IPS-NIHi7 (cell line): ENCODE measurements around the gene RERE.

Source experiments
- DNase-seq: peaks from one replicate; pipeline ENCODE4 v3.0.0; 2012; ENCODE audit warnings: mixed read lengths; ENCODE audit errors: extremely low spot score

The RERE gene

DNA sequence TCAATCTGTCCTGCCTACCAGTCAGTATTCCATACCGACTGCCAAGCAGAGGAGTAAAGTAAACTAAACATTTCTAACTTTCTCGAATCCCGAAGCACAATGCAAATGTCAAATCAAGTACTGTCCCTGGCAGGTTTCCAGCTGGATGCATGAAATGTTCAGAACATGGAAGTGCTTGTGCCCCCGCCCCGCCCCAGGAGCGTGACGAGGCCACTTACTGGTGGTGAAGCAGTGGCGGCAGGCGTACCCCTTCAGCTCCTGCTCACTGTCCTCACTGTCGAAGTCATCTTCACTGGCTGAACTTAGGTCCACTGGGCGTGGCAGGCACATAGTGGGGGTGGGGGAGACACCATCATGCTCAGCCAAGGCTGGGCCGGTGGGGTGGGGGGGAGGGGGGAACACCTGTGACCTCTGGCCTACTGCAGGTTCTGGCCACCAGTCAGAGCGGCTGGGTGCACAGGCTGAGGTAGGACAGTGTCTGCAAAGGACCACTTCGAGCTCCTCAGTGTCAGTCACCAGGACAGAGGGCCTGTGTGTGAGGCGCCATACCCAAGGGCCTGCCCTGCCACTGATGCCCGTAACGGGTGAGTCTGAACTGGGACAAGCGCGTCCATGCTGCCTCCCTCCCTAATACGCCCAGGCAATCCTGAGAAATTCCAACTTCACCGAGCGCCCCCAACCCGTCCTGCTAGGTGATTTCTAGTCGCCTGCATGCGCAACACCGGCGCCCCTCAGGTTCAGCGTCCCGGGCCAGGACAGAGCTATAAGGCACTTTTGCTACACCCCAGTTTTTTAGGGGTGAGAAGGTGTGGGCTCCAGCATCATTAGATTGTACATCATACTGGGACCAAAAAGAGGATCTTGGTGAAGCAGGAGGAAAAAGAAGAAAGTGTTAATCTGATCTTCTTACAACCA, 452.7 kb downstream of the RERE start:
- DNase-seq, result no peak

DNA sequence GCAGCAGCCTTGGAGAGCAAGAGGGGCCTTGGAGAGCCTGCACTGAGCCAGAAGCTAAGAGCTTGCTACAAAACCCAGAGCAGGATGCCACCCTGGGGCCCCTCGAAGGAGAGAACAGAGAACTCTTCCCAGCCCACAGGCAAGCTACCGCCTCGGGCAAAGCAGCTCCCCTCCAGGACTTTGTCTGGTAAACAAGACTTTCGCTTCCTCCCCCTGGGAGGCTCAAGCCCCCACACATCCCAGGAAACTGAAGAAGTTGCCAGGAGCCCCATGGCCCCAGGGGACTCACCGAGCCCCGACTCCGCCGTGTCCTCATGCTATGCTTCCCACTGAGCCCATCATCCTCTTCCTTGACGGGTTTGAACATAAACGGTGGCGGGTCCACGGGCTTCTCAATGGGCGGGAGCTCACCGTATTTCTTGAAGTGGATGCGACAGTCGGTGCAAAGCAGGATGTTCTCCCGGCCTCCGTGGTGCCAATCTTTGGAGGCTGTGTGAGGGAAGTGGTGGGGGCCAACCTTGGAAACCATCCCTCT, 453.6 kb downstream of the RERE start:
- no peak for DNase-seq

DNA sequence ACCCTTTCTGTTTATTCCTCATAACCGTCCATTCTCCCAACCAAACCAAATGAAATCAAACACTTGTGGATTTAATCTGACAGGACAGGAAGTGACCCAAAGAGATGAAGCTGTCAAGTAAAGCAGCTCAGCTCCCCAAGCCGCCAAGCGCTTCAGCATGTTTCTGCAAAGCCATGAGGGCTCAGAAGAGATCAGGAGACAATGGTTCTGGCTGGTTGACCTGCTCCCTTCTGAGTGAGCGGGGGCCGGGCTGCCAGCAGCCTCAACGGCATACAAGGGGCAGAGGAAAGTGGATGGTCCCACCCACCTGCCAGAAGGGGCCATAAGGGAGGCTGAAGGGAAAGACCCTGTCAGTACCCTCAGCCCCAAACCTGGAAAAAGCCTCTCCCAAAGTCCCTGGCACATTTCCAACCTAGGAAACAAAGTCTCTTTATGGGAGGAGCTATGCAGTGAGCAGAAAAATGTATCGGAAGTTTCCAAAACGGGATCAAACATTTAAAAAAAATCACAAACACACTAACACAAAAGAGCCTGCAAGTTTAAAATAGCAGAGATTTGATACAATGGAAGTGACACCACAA, 454.2 kb downstream of the RERE start:
- no peak for DNase-seq

DNA sequence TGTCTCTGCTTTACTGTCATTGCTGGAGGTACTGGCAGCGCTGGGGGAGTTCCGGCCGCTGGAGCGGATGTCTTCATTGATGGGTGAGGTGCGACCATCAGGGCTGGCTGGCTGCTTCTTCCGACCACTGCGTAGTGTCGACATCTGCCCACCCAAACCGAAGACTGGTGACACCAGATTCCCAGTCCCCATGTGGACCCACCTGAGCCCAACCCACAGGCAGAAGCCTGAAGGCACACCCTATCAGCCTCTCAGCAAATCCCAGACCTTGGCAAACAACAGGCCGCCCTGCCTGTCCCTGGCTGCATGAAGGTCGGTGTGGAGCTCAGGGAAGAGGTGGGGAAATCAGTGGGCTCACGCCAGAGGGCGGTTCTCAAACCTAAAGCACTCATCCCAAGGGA, 454.7 kb downstream of the RERE start:
- no peak for DNase-seq

DNA sequence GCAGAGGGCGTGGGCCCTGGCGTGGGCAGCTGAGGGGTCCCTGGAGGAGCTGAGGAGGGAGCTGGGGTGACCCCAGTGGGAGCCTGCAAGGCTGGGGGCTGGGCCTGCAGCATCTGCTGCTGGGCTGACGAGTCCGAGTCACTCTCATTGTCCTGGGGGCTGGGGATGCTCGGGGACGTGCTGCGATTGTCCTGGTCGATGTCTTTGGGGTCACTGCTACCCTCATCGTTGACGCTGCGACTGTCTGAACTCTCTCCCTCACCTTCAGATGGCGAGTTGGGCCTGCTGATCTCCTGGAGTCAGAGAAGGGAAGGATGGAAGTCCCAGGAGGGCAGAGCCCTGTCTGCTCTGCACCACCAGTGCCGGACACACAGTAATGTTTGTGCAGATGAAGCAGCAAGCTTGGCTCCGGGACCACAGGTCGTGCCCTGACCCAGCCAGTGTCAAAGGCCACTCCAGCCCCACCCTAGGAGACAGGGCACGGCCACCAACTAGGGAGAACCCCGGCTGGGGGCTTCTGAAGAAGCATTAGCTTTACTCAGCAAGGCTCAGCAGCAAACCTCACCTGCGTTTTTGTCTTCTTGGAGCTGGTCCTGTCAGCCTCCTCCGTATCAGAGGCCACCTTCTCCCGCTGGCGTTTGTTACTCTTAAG, 456.1 kb downstream of the RERE start:
- DNase-seq, result no peak

DNA sequence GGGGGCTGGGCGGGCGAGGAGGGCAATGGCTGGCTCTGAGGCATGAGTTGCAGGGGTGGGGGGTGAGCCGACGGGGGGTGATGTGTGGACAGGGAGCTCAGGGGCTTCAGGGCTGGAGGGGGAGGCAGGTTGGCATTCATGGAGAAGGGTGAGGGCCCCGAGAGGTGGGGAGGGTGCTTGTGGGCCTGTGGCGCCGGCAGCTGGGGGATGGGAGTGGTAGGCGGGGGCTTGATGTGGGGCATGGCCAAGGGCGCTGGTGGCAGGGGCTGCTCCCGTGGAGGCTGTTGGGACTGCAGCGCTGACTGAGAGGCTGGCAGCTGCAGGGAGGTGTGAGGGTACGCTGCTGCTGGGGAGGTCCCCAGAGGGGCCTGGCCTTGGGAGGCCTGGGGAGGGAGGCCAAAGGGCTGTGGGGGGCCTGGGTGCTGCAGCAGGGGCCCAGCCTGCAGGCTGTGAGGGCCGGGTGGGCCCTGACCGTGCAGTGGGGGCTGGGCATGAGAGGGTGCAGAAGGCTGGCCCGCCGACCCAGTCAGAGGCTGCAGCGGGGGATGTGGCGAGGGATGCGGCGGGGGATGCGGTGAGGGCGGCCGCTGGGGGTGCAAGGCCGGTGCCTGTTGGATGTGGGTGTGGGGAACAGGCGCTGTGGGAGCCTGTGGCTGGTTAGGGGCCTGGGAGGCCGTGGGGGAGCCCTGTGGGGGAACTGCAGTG, 456.8 kb downstream of the RERE start:
- DNase-seq, result no peak

DNA sequence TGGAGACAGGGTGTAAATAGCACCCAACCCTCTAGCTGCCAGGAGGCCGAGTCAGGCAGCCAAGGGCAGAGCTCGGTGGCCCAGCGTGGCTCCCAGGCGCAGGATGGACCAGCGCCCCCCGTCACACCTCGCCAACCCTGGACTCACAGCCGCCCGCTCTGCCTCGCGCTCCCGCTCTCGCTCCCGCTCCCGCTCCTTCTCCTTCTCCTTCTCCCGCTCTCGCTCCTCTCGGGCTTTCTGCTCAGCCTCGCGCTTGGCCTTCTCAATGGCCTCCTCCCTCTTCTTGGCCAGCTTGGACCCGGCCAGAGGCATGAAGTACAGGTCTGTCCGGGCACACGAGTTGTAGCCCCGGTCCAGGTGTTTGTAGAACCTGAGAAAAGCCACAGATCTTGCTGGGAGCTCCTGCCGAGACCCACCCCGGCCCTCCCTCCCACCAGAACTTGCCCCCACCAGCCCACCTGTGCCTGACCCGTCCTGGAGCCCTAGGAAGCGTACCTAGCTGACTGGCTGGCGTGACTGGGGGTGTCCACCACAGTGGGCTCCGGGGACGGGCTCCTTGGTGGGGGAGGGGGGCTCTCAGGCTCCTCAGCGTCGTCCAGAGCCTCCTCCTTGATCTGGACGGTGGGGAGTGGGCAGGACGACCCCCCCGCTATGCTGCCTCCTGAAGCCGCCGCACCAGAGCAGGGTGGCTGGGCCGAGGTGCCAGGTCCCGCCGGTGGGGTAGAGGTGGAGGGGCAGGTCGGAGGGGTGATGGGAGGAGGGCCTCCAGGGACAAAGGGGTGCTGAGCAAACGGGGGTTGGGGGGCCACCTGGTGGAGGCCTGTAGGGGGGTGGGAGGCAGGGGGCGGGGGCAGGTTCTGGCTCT, 457.6 kb downstream of the RERE start:
- DNase-seq, result no peak

DNA sequence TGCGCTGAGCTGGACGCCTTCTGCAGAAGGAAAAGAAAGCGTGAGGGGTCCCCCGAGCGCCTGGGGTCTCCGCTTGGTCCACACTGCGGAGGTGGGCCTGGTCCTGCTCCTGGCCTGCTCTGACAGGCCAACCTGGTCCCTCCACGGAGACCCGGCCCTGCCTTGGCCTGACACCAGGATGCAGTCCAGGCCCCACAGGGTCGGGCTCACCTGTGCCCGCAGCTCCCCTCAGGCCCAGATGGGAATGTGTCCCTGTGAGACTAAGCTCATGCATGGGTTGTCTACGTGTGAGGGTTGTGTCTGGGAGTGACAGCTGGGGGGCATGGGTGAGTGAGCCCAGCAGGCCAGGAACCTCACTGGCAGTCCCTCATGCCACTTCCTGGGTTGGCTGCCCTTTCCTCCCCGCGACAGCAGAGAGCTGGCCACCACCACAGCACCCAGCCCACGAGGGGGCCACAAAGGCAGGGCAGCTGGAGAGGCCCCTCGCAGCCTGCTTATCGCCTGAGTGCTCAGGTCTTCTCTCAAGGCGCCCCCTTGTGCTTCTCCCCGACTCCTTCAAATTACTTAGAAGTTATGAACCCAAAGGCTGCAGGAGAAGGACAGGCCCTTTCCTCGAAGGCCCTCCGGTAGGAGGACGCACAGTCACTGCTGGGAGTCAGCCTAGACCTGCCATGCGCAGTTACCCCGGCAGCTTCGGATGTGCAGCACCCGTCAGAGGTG, 458.4 kb downstream of the RERE start:
- no peak for DNase-seq

DNA sequence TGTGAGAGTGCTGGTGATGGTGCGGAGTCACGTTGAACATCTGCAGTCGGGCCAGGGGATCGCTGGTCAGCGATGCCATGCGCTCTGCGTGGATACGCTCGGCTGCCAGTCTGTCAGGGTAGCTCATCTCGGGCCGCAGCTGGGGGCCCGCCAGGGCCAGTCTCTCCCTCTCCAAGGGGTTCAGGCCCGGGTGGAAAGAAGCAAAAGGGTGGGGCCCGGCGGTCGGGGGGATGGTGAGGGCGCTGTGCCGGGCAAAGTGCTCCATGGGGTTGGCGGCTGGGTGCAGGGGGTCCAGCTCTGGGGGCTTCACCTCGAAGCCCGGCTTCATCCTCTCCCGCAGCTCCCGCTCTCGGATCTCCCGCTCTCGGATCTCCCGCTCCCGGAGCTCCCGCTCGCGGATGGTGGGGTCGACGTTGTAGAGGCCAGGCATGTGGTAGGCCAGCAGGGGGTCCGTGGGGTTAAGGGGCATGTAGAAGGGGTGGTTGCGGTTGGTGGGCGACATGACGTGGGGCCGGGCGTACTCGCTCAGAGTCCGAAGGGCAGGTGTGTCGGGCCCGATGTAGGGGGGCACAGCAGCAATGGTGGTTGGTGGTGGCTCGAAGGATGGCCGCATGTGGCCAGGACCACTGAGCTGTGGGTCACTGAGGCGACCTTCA, 459.1 kb downstream of the RERE start:
- no peak for DNase-seq

DNA sequence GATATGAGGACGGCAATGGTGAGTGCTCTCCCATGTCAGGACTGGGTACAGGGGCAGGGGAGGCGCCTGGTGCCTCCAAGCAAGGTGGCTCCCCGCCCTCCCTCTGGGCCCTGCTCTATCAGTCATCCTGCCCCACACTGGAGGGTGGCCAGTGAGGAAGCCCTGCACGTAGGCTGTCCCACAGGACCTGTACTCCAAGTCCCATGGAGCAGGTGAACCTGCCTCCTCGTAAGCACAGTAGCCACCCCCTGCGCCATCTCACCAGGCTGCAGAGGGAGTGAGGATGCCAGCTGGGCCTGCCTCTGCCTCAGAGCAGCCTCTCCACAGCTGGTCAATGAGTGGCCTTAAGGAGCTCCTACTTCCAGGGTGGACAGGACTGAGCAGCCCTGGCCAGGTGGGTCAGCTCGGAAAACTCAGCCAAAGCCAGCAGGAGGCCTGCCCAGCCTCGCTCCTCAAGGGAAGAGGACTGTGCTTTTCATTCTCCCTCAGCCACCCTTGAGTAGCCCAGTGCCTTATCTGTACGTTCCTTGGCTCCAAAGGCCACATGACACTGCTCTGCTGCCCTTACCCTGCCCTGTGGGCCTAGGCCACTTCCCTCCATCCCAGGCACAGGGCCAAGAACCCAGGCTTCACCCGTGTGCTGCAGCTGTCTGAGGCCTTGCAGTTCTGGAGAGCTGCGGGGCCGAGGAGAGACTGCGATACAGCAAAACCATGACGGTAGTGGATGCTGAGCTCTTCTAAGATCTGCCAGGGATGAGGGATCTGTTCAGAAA, 459.9 kb downstream of the RERE start:
- no peak for DNase-seq

DNA sequence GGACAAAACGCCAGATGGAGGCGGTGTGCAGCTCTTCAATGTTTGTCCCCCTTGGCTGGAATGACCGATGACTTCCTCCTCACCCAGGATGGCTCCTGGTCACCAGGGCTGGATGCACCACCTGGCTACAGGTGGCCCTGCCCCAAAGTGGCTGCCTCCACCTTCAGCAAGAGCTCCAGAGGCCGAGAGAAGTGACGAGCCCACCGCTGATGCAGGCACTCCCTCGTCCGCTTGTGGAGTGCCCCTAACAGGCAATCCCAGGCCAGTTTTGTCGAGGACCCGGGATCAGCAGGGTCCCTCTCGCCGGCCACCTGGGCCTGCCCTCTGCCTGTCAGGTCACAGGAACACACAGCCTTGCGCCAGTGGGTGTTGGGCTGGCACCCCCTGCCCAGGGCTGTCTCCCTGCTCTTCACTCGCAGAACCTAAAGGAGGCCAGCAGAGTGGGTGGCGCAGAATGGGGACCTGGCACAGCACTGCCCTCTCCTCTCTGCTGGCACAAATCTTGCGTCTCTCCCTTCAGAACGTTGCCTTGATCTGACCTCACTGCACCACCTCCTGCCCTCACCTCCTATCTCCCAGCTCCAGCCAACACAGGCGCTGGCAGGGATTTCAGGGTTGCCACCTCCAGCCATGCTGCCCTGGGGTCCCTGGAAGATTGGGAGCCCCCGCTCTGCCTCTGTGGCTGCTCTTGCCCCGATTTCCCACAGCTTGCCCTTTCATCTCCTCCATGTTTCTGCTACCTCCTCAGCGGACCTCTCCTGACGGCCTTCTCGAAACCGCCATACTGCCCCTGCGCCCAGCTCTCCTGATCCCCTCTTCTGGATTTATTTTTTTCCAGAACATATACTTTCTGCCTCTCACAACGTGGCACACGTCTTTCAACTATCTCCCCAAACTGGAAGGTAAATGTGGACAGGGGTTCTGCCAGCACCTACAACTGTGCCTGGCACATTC, 460.9 kb downstream of the RERE start:
- DNase-seq, result no peak

DNA sequence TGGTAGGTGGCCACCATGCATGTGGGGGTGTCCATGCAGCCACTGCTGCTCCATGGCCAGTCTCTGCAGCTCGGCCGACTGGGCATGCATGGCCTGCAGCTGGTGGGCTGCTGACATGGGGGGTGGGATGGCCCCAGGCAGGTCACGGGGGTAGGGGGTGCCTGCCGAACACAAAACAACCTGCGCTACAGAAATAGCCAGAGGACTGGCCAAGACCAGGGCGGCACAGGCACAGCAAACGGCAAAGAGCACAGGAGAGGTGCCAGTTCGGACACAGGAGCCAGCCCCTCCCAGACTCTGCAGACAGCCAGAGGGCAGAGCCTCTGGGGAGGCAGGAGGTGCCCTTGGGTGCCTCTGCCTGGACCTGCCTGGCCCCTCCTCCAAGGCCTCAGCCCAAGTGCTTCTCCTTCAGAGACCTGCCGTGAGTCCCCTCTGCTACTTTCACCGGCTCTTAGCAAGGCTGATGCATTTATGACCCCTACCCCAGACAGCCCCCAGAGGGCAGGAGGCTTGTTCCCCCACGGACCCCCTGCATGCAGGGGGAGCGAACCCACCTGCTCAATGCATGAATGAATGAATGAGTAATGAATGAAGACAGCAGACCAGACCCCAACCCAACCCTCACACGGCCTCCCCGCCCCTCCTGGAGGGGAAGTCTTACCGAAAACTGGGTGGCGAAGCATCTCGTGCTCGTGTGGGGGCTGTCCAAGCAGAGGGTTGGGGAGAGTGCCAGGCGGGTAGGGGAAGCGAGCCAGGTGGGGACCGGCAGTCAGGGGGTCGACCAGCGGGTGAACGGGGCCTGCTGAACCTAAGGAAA, 461.8 kb downstream of the RERE start:
- no peak for DNase-seq

DNA sequence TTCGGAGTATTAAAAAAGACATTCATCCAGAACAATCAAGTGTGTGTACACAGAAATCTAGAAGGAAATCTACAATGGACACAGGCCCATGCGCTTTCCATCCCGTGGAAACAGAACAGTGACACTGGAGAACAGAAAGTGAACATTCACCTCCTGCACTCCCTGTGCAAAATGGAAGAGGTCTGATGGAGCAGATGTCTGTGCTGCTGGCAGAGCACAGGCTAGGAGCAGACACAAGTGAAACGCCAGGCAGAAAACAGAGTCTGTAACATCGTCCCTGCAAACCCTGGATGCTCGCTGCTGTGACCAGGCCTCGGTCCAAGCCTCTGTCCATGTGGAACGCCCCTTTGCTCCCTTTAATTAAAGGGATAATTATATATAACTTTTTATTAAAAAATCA, 463.4 kb downstream of the RERE start:
- DNase-seq, result no peak

DNA sequence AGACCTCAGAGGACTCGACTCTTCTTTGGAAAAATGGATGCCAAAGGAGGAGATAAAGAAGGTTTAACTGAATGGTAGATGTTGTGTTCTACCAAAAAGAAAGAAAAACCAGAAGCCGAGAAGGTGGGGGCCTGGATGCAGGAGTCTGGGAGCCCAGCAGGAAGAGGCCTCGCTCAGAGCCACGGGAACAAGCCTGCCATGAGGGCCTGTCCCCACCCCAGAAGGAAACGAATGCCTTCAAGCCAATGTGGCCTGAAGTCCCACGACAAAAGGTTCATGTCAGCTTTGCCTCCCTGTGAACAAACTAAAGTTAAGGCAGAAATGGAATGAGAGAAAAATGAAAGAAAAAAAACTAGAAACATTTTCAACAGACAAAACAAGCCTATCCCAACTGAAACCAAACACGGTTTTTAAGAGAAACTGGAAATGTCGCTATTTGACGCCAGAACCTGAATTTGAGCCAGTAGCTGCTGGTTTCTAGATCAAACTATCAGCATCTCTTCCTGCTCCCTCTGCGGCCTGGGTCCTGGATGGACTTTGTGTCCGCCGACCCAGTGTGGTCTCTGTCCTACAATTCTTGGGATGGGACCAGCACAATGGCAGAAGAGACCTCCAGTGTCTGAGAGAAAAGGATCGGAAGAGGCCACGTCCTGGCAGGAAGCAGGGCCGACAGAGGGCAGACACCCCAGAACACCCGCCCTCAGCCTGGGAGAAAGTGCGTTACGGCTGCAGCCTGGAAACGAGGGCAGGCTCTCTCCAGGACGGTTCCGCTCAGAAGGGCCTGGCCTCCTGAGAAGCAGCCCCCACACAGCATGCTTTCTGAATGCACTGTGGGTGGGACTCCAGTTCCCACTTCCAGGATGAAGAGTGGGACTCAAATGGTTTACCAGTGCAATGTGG, 464.3 kb downstream of the RERE start:
- no peak for DNase-seq

DNA sequence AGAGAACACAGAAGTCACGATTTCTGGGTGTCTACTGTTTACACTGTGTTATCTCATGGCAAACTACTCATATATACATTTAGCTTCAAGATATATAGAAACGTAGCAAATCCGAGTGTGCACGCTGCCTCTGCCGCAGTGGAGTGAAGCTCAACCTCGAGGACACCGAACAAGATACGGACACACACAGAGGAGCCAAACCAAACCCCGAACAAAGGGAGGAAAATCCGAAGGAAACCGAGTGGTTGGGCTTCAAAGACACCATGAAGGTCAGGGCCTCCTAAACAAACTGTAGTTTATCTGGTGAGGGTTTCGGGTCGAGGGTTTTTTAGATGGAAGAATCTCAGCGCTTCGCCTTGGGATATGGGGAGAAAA, 465.0 kb downstream of the RERE start:
- DNase-seq, result no peak
